Measurements from ENCODE around the gene ASF1A.

DNA sequence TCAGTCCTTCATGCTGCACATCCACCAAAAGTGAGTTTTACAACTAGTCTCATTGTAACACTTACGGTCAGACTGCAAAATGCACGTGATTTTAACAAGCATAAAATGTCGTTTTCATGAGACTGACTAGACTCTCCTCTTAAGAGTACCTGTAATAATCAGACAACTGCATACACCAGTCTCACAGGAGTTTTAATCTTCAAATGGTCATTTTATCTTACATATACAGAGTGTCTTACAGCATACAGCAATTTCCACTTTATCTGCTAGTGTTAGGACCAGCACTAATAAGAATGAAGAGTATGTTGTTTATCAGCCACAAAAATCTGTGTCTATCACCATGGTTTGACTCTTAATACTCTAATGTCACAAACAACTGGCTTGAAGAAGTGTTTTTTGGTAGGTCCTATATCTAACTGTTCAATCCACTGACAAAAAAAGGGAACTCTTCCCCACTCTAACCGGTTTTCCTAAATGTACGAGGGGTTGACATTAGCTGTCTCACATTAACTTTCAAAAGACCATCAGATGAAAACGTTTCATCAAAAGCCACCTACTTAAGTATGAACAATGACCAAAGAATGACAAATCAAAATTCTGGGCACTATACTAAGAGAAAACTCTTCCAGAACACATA lies 1.5 kb upstream of the ASF1A start:
- TF ChIP-seq, protein P1, sequence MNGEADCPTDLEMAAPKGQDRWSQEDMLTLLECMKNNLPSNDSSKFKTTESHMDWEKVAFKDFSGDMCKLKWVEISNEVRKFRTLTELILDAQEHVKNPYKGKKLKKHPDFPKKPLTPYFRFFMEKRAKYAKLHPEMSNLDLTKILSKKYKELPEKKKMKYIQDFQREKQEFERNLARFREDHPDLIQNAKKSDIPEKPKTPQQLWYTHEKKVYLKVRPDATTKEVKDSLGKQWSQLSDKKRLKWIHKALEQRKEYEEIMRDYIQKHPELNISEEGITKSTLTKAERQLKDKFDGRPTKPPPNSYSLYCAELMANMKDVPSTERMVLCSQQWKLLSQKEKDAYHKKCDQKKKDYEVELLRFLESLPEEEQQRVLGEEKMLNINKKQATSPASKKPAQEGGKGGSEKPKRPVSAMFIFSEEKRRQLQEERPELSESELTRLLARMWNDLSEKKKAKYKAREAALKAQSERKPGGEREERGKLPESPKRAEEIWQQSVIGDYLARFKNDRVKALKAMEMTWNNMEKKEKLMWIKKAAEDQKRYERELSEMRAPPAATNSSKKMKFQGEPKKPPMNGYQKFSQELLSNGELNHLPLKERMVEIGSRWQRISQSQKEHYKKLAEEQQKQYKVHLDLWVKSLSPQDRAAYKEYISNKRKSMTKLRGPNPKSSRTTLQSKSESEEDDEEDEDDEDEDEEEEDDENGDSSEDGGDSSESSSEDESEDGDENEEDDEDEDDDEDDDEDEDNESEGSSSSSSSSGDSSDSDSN (IDR thresholded peaks at IDR 0.05; ENCODE audit: borderline replicate concordance in 1 of 2, low read depth in 2 of 2, low read length in 2 of 2): no peak
- no peak for TF ChIP-seq RCOR1 (IDR thresholded peaks at IDR 0.05; ENCODE audit: borderline replicate concordance in 1 of 2, low read depth in 2 of 2, low read length in 2 of 2)
- TF ChIP-seq, protein P2, sequence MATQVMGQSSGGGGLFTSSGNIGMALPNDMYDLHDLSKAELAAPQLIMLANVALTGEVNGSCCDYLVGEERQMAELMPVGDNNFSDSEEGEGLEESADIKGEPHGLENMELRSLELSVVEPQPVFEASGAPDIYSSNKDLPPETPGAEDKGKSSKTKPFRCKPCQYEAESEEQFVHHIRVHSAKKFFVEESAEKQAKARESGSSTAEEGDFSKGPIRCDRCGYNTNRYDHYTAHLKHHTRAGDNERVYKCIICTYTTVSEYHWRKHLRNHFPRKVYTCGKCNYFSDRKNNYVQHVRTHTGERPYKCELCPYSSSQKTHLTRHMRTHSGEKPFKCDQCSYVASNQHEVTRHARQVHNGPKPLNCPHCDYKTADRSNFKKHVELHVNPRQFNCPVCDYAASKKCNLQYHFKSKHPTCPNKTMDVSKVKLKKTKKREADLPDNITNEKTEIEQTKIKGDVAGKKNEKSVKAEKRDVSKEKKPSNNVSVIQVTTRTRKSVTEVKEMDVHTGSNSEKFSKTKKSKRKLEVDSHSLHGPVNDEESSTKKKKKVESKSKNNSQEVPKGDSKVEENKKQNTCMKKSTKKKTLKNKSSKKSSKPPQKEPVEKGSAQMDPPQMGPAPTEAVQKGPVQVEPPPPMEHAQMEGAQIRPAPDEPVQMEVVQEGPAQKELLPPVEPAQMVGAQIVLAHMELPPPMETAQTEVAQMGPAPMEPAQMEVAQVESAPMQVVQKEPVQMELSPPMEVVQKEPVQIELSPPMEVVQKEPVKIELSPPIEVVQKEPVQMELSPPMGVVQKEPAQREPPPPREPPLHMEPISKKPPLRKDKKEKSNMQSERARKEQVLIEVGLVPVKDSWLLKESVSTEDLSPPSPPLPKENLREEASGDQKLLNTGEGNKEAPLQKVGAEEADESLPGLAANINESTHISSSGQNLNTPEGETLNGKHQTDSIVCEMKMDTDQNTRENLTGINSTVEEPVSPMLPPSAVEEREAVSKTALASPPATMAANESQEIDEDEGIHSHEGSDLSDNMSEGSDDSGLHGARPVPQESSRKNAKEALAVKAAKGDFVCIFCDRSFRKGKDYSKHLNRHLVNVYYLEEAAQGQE (IDR thresholded peaks at IDR 0.05; ENCODE audit: borderline replicate concordance): no peak
- TF ChIP-seq, protein P2 (CRISPR knock-in tag; IDR thresholded peaks at IDR 0.05; ENCODE audit: low read depth): no peak
- no peak for TF ChIP-seq GTF2E2 (tag; IDR thresholded peaks at IDR 0.05)
- TF ChIP-seq, protein P3, sequence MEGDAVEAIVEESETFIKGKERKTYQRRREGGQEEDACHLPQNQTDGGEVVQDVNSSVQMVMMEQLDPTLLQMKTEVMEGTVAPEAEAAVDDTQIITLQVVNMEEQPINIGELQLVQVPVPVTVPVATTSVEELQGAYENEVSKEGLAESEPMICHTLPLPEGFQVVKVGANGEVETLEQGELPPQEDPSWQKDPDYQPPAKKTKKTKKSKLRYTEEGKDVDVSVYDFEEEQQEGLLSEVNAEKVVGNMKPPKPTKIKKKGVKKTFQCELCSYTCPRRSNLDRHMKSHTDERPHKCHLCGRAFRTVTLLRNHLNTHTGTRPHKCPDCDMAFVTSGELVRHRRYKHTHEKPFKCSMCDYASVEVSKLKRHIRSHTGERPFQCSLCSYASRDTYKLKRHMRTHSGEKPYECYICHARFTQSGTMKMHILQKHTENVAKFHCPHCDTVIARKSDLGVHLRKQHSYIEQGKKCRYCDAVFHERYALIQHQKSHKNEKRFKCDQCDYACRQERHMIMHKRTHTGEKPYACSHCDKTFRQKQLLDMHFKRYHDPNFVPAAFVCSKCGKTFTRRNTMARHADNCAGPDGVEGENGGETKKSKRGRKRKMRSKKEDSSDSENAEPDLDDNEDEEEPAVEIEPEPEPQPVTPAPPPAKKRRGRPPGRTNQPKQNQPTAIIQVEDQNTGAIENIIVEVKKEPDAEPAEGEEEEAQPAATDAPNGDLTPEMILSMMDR (IDR thresholded peaks at IDR 0.05 in 2 of 3, conservative IDR thresholded peaks at IDR 0.05 in 1 of 3; ENCODE audit: insufficient read depth in 2 of 3, low read depth in 1 of 3, low read length in 3 of 3): no peak
- no peak for TF ChIP-seq PRMT5 (CRISPR knock-in tag; IDR thresholded peaks at IDR 0.05)
- TF ChIP-seq YY1 (IDR thresholded peaks at IDR 0.05; ENCODE audit: borderline replicate concordance in 1 of 3, control insufficient read depth in 1 of 3, extremely low read depth in 1 of 3, insufficient read depth in 3 of 3, insufficient read length in 1 of 3, insufficient replicate concordance in 2 of 3, low read depth in 1 of 3, low read length in 2 of 3): no peak
- TF ChIP-seq POLR2A (conservative IDR thresholded peaks at IDR 0.05): no peak
- TF ChIP-seq MTA1 (IDR thresholded peaks at IDR 0.05; ENCODE audit: borderline replicate concordance): no peak; the same call in 1 of the 2 replicates
- no peak for TF ChIP-seq HOXB6 (CRISPR knock-in tag; IDR thresholded peaks at IDR 0.05; ENCODE audit: borderline replicate concordance)
- no peak for TF ChIP-seq EP300 (IDR thresholded peaks at IDR 0.05; ENCODE audit: low read length)
- TF ChIP-seq HNRNPK (IDR thresholded peaks at IDR 0.05; ENCODE audit: low read depth, low read length, poor library complexity, severe bottlenecking): no peak
- TF ChIP-seq TBL1XR1 (IDR thresholded peaks at IDR 0.05; ENCODE audit: low read length in 2 of 2): no peak
